ENCODE results near the gene FBXO5. TPM values are rescaled to one million over a fixed set of nuclear protein-coding genes. Genes with fewer than 3 reads are reported as not detected.

FBXO5 gene
- total and polyA plus RNA-seq, 12 donors, result 0.80 to 4.2 (median 1.4) TPM

GRCh38 chr6:152959333-152959732, 23.5 kb downstream of the FBXO5 start:
- intact Hi-C loops (cut with DNase I), result loop anchor here in 3 of 10 donors (10.0 kb wide), 2 partner anchors 65 to 405 kb away; no protein-coding TSS in a partner anchor
- Histone ChIP-seq H3K27me3 (peaks cover 0 to 6% (median 0%) of the 10 kb centered on the region in 7 donors), H3K4me1 (no peaks in the 10 kb centered on the region), H3K36me3 (no peaks in the 10 kb centered on the region), H3K27ac (no peak overlapping the region), H3K4me3 (no peak overlapping the region), H3K9me3 (peaks cover 0 to 12% (median 0%) of the 10 kb centered on the region in 11 donors)
- DNase-seq (no peak), ATAC-seq (no peak)
- WGBS, 2 donors, result 93 to 95% methylated on average over 24 of the region's 24 CpGs
- TF ChIP-seq CTCF (IDR thresholded peaks at IDR 0.05), result no peak

GRCh38 chr6:152957796-152958195, 25.0 kb downstream of the FBXO5 start:
- Histone ChIP-seq H3K4me1 (no peaks in the 10 kb centered on the region), H3K36me3 (no peaks in the 10 kb centered on the region), H3K4me3 (no peak overlapping the region), H3K9me3 (peaks cover 0 to 12% (median 0%) of the 10 kb centered on the region in 11 donors), H3K27ac (no peak overlapping the region), H3K27me3 (peaks cover 0 to 6% (median 0%) of the 10 kb centered on the region in 7 donors)
- ATAC-seq (no peak), DNase-seq (no peak)
- no peak for TF ChIP-seq CTCF (IDR thresholded peaks at IDR 0.05)
- intact Hi-C loops (cut with DNase I), result loop anchor here in 3 of 10 donors (10.0 kb wide), 2 partner anchors 67 to 403 kb away; no protein-coding TSS in a partner anchor
- WGBS, 2 donors, result 67 to 74% methylated on average over 1 of the region's 1 CpG

- no peak for ATAC-seq
- Histone ChIP-seq H3K27me3 (peaks cover 0 to 24% (median 0%) of the 10 kb centered on the region in 7 donors), H3K27ac (no peak overlapping the region), H3K4me1 (no peaks in the 10 kb centered on the region), H3K4me3 (no peak overlapping the region), H3K36me3 (no peaks in the 10 kb centered on the region), H3K9me3 (peaks cover 0 to 12% (median 0%) of the 10 kb centered on the region in 11 donors)
- DNase-seq, result no peak
- 67 to 69% methylated on average over 3 of the region's 3 CpGs for WGBS, 2 donors
- peak in 1 of 9 donors; percentile 5 for TF ChIP-seq CTCF (IDR thresholded peaks at IDR 0.05)
- intact Hi-C loops (cut with DNase I), result loop anchor here in 3 of 10 donors (5.0 to 10.0 kb wide), 3 partner anchors 68 to 400 kb away; no protein-coding TSS in a partner anchor
These were observed 28.4 kb downstream of the FBXO5 start for GRCh38 chr6:152954443-152954842.

GRCh38 chr6:152952866-152953509, 29.9 kb downstream of the FBXO5 start:
- DNase-seq (no peak), ATAC-seq (no peak)
- peak in 7 of 9 donors; percentile 20 to 57 (median 52) for TF ChIP-seq CTCF (IDR thresholded peaks at IDR 0.05)
- Histone ChIP-seq H3K27ac (no peak overlapping the region), H3K9me3 (peaks cover 0 to 12% (median 0%) of the 10 kb centered on the region in 11 donors), H3K4me3 (no peak overlapping the region), H3K36me3 (no peaks in the 10 kb centered on the region), H3K4me1 (peaks cover 0 to 8% (median 0%) of the 10 kb centered on the region in 9 donors), H3K27me3 (peaks cover 0 to 29% (median 0%) of the 10 kb centered on the region in 7 donors)
- WGBS, 2 donors, result 71 to 73% methylated on average over 7 of the region's 7 CpGs
- intact Hi-C loops (cut with DNase I), result loop anchor here in 3 of 10 donors (5.0 to 10.0 kb wide), 3 partner anchors 69 to 398 kb away; no protein-coding TSS in a partner anchor
